ENCODE results near the gene HNRNPM.

DNA sequence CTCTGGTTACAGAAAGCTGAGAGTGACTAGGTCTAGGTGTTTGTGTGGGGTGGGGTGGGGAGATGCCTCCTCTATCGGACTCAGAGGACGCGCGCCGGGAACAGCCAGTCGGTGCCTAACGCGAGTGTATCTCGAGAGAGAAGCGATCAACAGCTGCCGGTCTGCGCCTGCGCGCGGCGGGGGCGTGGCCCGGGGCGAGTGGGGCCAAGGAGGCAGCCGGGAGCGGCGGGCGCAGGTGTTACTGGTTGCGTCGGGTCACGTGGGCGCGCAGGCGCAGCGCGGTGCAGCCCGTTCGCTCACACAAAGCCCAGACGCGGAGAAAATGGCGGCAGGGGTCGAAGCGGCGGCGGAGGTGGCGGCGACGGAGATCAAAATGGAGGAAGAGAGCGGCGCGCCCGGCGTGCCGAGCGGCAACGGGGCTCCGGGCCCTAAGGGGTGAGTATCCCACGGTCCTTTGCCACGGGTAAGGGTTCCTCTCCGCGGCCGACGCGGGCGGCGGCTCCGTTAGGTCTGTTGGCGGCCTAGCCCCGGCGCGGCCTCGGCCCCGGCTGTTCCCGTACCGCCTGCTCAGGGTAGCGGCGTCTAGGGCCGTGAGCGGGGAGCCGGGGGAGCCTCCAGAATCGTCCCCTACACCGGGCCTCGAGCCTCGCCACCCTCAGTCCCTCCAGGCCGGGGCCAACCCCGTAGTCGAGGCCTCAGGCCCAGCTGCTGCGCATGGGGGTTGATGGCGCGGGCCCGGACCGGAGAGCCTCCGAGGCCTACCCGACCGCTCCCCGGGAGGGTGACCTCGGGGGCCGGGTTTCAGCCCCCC, at the start of gene HNRNPM:
- no peak for TF ChIP-seq EZH2 (IDR thresholded peaks at IDR 0.05; ENCODE audit: borderline replicate concordance, low read depth, low read length, severe bottlenecking)
- TF ChIP-seq, protein P1, sequence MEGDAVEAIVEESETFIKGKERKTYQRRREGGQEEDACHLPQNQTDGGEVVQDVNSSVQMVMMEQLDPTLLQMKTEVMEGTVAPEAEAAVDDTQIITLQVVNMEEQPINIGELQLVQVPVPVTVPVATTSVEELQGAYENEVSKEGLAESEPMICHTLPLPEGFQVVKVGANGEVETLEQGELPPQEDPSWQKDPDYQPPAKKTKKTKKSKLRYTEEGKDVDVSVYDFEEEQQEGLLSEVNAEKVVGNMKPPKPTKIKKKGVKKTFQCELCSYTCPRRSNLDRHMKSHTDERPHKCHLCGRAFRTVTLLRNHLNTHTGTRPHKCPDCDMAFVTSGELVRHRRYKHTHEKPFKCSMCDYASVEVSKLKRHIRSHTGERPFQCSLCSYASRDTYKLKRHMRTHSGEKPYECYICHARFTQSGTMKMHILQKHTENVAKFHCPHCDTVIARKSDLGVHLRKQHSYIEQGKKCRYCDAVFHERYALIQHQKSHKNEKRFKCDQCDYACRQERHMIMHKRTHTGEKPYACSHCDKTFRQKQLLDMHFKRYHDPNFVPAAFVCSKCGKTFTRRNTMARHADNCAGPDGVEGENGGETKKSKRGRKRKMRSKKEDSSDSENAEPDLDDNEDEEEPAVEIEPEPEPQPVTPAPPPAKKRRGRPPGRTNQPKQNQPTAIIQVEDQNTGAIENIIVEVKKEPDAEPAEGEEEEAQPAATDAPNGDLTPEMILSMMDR (IDR thresholded peaks at IDR 0.05; ENCODE audit: borderline replicate concordance, extremely low read depth, low read length, poor library complexity, severe bottlenecking), result peak; percentile 9
